Activated CD4-positive, CD25-positive, alpha-beta regulatory T cell treated with anti-CD3 and anti-CD28 coated beads, Interleukin-2, amount 50 U/mL, for 72 hours (primary cell): ENCODE results near the gene VWC2L.

Experiments used
- DNase-seq: peaks from one replicate; pipeline ENCODE4 v3.0.0; 2021

VWC2L gene

GRCh38 chr2:214542866-214543265, 132.0 kb downstream of the VWC2L start:
- no peak for DNase-seq

- DNase-seq: no peak
Measured at GRCh38 chr2:214543386-214543955, 132.6 kb downstream of the VWC2L start.

GRCh38 chr2:214545898-214546542, 135.2 kb downstream of the VWC2L start:
- no peak for DNase-seq

GRCh38 chr2:214547931-214548330, 137.1 kb downstream of the VWC2L start:
- no peak for DNase-seq

GRCh38 chr2:214549946-214550345, 139.1 kb downstream of the VWC2L start:
- no peak for DNase-seq

GRCh38 chr2:214550786-214551185, 139.9 kb downstream of the VWC2L start:
- no peak for DNase-seq

GRCh38 chr2:214557884-214558283, 147.0 kb downstream of the VWC2L start:
- no peak for DNase-seq

- DNase-seq: no peak
Measured at GRCh38 chr2:214558341-214558740, 147.5 kb downstream of the VWC2L start.

- no peak for DNase-seq
Measured at GRCh38 chr2:214560176-214560575, 149.3 kb downstream of the VWC2L start.

- DNase-seq: no peak
Measured at GRCh38 chr2:214560618-214561190, 149.8 kb downstream of the VWC2L start.

GRCh38 chr2:214565246-214565645, 154.4 kb downstream of the VWC2L start:
- DNase-seq: no peak

GRCh38 chr2:214566457-214566856, 155.6 kb downstream of the VWC2L start:
- DNase-seq: no peak

GRCh38 chr2:214569419-214570035, 158.7 kb downstream of the VWC2L start:
- DNase-seq: no peak

- no peak for DNase-seq
Measured at GRCh38 chr2:214574084-214574781, 163.4 kb downstream of the VWC2L start.

- DNase-seq: no peak
Measured at GRCh38 chr2:214575030-214575429, 164.2 kb downstream of the VWC2L start.

GRCh38 chr2:214575465-214575864, 164.6 kb downstream of the VWC2L start:
- DNase-seq: no peak

GRCh38 chr2:214577769-214578168, 166.9 kb downstream of the VWC2L start:
- DNase-seq: no peak

- DNase-seq: no peak
Measured at GRCh38 chr2:214578442-214578841, 167.6 kb downstream of the VWC2L start.

- no peak for DNase-seq
Measured at GRCh38 chr2:214579035-214579434, 168.2 kb downstream of the VWC2L start.

- no peak for DNase-seq
Measured at GRCh38 chr2:214587442-214587841, 176.6 kb downstream of the VWC2L start.

- no peak for DNase-seq
Measured at GRCh38 chr2:214591366-214591765, 180.5 kb downstream of the VWC2L start.

GRCh38 chr2:214592011-214592410, 181.2 kb downstream of the VWC2L start:
- DNase-seq: no peak

GRCh38 chr2:214593727-214594126, 182.9 kb downstream of the VWC2L start:
- no peak for DNase-seq
